ENCODE measurements around the gene COL4A6.

DNA sequence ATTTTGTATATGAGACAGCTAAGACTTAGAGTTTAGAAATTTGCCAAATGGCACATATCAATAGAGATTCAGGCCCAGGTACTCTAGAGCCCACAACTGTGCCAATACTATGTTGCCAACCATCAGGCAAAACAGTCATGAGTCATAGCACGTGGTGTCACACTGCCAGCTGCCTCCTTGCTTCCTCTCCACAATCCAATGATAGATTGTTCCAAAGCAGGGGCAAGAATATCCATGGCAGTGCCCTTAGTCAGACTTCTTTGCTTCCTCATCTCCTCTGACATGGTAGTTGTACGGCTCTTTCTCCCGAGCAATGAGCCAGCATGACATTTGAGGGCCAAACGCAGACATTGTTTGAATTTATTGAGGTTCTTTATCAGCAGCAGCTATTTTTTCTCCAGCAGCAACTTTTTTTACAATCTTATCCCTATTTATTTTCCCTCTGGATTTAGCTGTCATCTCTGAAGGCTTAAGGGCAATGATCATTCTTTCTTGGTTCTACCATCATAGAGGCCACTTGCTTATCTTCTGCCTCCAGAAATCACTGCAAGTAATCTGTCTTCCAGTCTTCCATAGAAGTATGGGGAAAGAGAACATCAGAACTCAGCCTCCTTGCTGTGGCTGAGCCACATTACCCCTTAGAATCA lies 169.7 kb downstream of the COL4A6 start:
- TF ChIP-seq, protein P1, sequence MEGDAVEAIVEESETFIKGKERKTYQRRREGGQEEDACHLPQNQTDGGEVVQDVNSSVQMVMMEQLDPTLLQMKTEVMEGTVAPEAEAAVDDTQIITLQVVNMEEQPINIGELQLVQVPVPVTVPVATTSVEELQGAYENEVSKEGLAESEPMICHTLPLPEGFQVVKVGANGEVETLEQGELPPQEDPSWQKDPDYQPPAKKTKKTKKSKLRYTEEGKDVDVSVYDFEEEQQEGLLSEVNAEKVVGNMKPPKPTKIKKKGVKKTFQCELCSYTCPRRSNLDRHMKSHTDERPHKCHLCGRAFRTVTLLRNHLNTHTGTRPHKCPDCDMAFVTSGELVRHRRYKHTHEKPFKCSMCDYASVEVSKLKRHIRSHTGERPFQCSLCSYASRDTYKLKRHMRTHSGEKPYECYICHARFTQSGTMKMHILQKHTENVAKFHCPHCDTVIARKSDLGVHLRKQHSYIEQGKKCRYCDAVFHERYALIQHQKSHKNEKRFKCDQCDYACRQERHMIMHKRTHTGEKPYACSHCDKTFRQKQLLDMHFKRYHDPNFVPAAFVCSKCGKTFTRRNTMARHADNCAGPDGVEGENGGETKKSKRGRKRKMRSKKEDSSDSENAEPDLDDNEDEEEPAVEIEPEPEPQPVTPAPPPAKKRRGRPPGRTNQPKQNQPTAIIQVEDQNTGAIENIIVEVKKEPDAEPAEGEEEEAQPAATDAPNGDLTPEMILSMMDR (IDR thresholded peaks at IDR 0.05), result no peak
- TF ChIP-seq REST (IDR thresholded peaks at IDR 0.05; ENCODE audit: insufficient read depth in 1 of 2, low read depth in 2 of 2, low read length in 1 of 2) (no peak), POLR2AphosphoS5 (IDR thresholded peaks at IDR 0.05; ENCODE audit: low read depth, low read length) (no peak)
